ENCODE data around the gene CAMSAP1.
A peak's percentile ranks its signal among the peaks of the same experiment; 100 is the strongest.

The CAMSAP1 gene

DNA sequence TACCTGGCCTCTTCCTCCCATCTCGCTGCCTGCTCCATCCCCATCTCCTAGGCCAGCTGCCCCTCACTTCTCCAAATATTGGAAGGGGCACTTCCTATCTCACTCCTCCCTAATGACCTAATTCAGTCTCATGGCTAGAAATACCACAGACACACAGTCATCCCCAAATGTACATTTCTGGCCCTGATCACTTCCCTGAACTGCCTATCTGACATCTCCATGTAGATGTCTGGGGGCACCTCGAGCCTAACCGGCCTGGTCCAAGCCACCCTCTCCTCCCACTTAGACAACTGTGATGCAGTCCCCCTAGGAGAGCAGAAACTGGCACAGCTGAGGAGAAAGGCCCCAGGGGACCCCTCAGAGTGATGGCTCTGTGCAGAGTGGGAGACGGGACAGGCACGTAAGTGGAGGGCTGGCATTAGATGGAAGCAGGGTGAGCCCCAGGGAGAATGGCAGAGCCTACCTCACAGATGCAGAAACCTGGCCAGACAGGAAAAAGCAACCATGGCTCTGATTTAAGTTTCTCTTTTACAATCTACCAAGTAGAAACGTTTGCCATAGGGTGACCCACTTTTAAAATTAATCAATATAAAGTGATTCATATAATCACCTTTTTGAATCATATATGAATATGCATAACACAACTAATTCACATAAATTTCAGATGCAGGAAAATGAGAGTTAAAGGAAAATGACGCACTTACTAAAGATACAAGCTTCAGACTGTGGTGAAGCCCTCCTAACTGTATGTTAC, 22.1 kb downstream of the CAMSAP1 start:
- Histone ChIP-seq H3K4me2 (ENCODE audit: insufficient read depth, low read length, poor library complexity, severe bottlenecking) (no peak overlapping the region), H3K36me3 (replicated peaks in 1 of 2; ENCODE audit: control insufficient read depth in 2 of 2, insufficient read depth in 2 of 2, low read length in 2 of 2) (peaks cover 11 to 53% of the 10 kb centered on the region in 2 donors), H3K9ac (ENCODE audit: low read depth, low read length, poor library complexity) (no peak overlapping the region), H2AFZ (ENCODE audit: low read length) (no peak overlapping the region), H3K27ac (replicated peaks; ENCODE audit: low read length) (no peak overlapping the region), H2BK5ac (ENCODE audit: low read length) (no peak overlapping the region), H4K91ac (ENCODE audit: low read depth, low read length, poor library complexity) (no peak overlapping the region), H3K18ac (ENCODE audit: low read length) (no peak overlapping the region), H3K4me3 (ENCODE audit: low read length in 2 of 2) (no peak overlapping the region), H2AK5ac (ENCODE audit: low read depth, low read length) (no peak overlapping the region), H3K9me3 (replicated peaks in 1 of 2; ENCODE audit: control insufficient read depth in 2 of 2, insufficient read depth in 1 of 2, low read depth in 1 of 2, low read length in 2 of 2) (no peaks in the 10 kb centered on the region), H3K27me3 (ENCODE audit: control insufficient read depth in 3 of 3, insufficient read depth in 3 of 3, low read depth in 1 of 3, low read length in 3 of 3) (no peaks in the 10 kb centered on the region), H3K4me1 (ENCODE audit: control insufficient read depth in 2 of 2, insufficient read depth in 1 of 2, low read depth in 1 of 2, low read length in 2 of 2) (peaks cover 10 to 38% of the 10 kb centered on the region in 2 donors), H2BK15ac (ENCODE audit: low read length) (no peak overlapping the region), H3K23ac (ENCODE audit: low read depth, low read length, poor library complexity) (peak overlapping the region; percentile 46), H2BK12ac (ENCODE audit: low read length) (no peak overlapping the region), H3K4ac (ENCODE audit: low read length) (no peak overlapping the region), H3K14ac (ENCODE audit: low read length) (peak overlapping the region; percentile 47), H4K8ac (ENCODE audit: low read depth, low read length) (no peak overlapping the region), H3K79me1 (ENCODE audit: low read depth, low read length) (peaks cover 45% of the 10 kb centered on the region), H2BK120ac (ENCODE audit: low read depth, low read length) (no peak overlapping the region)
- no CpG with 5 or more reads among the region's 7 CpGs for WGBS, 2 donors (ENCODE audit: extremely low coverage in 2 of 2, insufficient read length in 2 of 2, insufficient replicate concordance in 1 of 2)
- no peak for DNase-seq (ENCODE audit: low spot score)

DNA sequence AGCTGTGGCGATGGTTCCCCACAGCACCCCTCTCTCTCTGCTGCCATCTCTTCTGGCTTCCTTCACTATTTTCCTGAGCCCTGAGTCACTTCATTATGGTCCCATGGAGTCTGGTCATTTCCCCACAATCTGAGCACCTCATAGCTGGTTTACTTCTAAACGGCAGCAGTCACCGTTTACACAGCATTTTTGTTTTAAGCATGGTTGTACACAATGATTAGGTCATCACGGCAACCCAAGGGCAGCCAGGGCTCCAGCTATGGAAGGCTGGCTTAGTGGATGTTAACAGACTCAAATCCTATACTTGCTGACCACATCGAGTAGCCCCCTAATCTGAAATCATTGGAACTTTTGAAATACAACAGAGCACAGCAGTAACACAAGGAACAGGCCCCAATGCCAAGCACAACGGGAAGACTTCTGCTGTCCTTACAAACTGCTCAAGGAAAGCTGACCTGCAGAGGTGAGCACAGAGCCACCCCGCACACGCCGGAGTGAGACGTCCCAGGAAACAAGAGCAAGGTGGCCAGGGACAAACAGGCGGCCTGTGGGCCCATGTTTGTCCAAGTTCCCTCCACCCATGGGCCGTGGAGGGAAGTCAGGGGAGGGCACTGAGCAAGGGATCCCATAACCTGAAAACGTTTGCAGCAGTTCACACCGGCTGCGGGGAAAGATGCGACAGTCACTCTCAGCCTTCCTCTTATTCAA, 22.9 kb downstream of the CAMSAP1 start:
- no peak overlapping the region for H2AFZ ChIP-seq (ENCODE audit: low read length)
- no peak overlapping the region for H3K4me2 ChIP-seq (ENCODE audit: insufficient read depth, low read length, poor library complexity, severe bottlenecking)
- peaks cover 41% of the 10 kb centered on the region for H3K79me1 ChIP-seq (ENCODE audit: low read depth, low read length)
- no peak overlapping the region for H2BK15ac ChIP-seq (ENCODE audit: low read length)
- no peak overlapping the region for H4K8ac ChIP-seq (ENCODE audit: low read depth, low read length)
- H3K9me3 ChIP-seq (replicated peaks in 1 of 2; ENCODE audit: control insufficient read depth in 2 of 2, insufficient read depth in 1 of 2, low read depth in 1 of 2, low read length in 2 of 2), result no peaks in the 10 kb centered on the region
- H4K91ac ChIP-seq (ENCODE audit: low read depth, low read length, poor library complexity), result no peak overlapping the region
- no peak overlapping the region for H3K4me3 ChIP-seq (ENCODE audit: low read length in 2 of 2)
- peaks cover 11 to 60% of the 10 kb centered on the region in 2 donors for H3K36me3 ChIP-seq (replicated peaks in 1 of 2; ENCODE audit: control insufficient read depth in 2 of 2, insufficient read depth in 2 of 2, low read length in 2 of 2)
- H2BK5ac ChIP-seq (ENCODE audit: low read length), result no peak overlapping the region
- no peaks in the 10 kb centered on the region for H3K27me3 ChIP-seq (ENCODE audit: control insufficient read depth in 3 of 3, insufficient read depth in 3 of 3, low read depth in 1 of 3, low read length in 3 of 3)
- no peak overlapping the region for H2BK120ac ChIP-seq (ENCODE audit: low read depth, low read length)
- H3K4ac ChIP-seq (ENCODE audit: low read length), result no peak overlapping the region
- no peak overlapping the region for H2AK5ac ChIP-seq (ENCODE audit: low read depth, low read length)
- no peak overlapping the region for H3K14ac ChIP-seq (ENCODE audit: low read length)
- peaks cover 5 to 31% of the 10 kb centered on the region in 2 donors for H3K4me1 ChIP-seq (ENCODE audit: control insufficient read depth in 2 of 2, insufficient read depth in 1 of 2, low read depth in 1 of 2, low read length in 2 of 2)
- no peak overlapping the region for H3K27ac ChIP-seq (replicated peaks; ENCODE audit: low read length)
- no CpG with 5 or more reads among the region's 16 CpGs for WGBS, 2 donors (ENCODE audit: extremely low coverage in 2 of 2, insufficient read length in 2 of 2, insufficient replicate concordance in 1 of 2)
- peak overlapping the region; percentile 46 for H3K23ac ChIP-seq (ENCODE audit: low read depth, low read length, poor library complexity)
- H2BK12ac ChIP-seq (ENCODE audit: low read length), result no peak overlapping the region
- no peak for DNase-seq (ENCODE audit: low spot score)
- no peak overlapping the region for H3K9ac ChIP-seq (ENCODE audit: low read depth, low read length, poor library complexity)
- H3K18ac ChIP-seq (ENCODE audit: low read length), result no peak overlapping the region

DNA sequence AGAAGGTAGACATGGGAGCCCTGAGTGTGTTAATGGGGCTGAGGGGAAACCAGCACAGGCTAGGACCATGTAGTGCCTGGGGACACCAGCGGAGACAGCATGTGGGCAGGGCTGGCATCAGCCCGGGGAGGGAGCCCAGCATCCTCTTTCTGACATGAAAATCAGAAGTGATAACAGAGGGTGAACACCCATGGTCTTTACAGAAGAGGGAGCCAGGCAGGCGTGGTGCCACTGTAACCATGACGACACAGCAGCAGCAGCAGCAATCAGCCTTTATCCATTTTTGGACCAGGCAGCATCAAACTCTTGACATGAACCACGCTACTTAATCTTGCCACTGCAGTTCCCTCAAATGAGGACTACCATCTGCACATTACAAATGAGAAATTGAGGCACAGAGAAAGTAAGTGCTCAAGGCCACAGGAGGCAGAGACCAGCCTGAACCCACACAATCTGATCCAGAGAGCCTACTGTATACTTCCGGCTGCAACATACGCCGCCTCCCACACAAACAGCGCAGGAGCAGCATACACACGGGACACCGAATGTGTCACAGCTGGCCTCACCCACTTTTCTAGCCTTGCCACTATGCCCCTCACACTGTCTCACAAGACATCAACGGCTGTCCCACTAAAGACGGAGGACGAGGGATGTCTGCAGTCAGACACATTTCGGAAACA, 23.8 kb downstream of the CAMSAP1 start:
- no peak overlapping the region for H3K27ac ChIP-seq (replicated peaks; ENCODE audit: low read length)
- H4K8ac ChIP-seq (ENCODE audit: low read depth, low read length), result no peak overlapping the region
- H3K4me3 ChIP-seq (ENCODE audit: low read length in 2 of 2), result no peak overlapping the region
- H3K14ac ChIP-seq (ENCODE audit: low read length), result no peak overlapping the region
- H4K91ac ChIP-seq (ENCODE audit: low read depth, low read length, poor library complexity), result no peak overlapping the region
- H2AK5ac ChIP-seq (ENCODE audit: low read depth, low read length), result no peak overlapping the region
- H2BK120ac ChIP-seq (ENCODE audit: low read depth, low read length), result no peak overlapping the region
- H3K4me1 ChIP-seq (ENCODE audit: control insufficient read depth in 2 of 2, insufficient read depth in 1 of 2, low read depth in 1 of 2, low read length in 2 of 2), result peaks cover 4 to 23% of the 10 kb centered on the region in 2 donors
- no peak overlapping the region for H3K23ac ChIP-seq (ENCODE audit: low read depth, low read length, poor library complexity)
- H3K4me2 ChIP-seq (ENCODE audit: insufficient read depth, low read length, poor library complexity, severe bottlenecking), result no peak overlapping the region
- H3K27me3 ChIP-seq (ENCODE audit: control insufficient read depth in 3 of 3, insufficient read depth in 3 of 3, low read depth in 1 of 3, low read length in 3 of 3), result no peaks in the 10 kb centered on the region
- peak overlapping the region; percentile 34 for H3K9ac ChIP-seq (ENCODE audit: low read depth, low read length, poor library complexity)
- no peak overlapping the region for H3K18ac ChIP-seq (ENCODE audit: low read length)
- H2BK5ac ChIP-seq (ENCODE audit: low read length), result no peak overlapping the region
- H3K79me1 ChIP-seq (ENCODE audit: low read depth, low read length), result peaks cover 40% of the 10 kb centered on the region
- no peak for DNase-seq (ENCODE audit: low spot score)
- WGBS, 2 donors (ENCODE audit: extremely low coverage in 2 of 2, insufficient read length in 2 of 2, insufficient replicate concordance in 1 of 2), result no CpG with 5 or more reads among the region's 15 CpGs
- H2BK12ac ChIP-seq (ENCODE audit: low read length), result no peak overlapping the region
- H3K4ac ChIP-seq (ENCODE audit: low read length), result no peak overlapping the region
- no peak overlapping the region for H2BK15ac ChIP-seq (ENCODE audit: low read length)
- H3K9me3 ChIP-seq (replicated peaks in 1 of 2; ENCODE audit: control insufficient read depth in 2 of 2, insufficient read depth in 1 of 2, low read depth in 1 of 2, low read length in 2 of 2), result no peaks in the 10 kb centered on the region
- H3K36me3 ChIP-seq (replicated peaks in 1 of 2; ENCODE audit: control insufficient read depth in 2 of 2, insufficient read depth in 2 of 2, low read length in 2 of 2), result peaks cover 12 to 65% of the 10 kb centered on the region in 2 donors
- no peak overlapping the region for H2AFZ ChIP-seq (ENCODE audit: low read length)

DNA sequence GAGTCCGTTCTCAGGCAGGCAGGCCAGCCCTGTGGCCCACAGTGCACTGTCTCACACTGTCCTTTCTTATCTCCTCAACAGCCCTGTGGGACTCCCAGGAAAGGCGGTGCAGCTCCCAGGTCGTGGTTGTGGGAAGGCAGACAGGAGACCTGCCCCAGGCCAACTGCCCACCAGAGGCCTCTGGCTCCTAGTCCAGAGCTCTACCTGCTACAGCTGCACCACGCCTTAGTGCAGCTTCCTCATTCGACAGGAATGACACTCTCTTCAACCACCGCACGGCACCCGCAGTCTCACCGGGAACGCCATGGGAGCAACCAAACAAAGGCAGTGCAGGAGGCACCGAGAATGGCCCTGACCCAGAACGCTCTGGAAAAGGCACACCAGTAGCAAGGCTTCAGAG, 25.3 kb downstream of the CAMSAP1 start:
- H3K36me3 ChIP-seq (replicated peaks in 1 of 2; ENCODE audit: control insufficient read depth in 2 of 2, insufficient read depth in 2 of 2, low read length in 2 of 2), result peaks cover 12 to 69% of the 10 kb centered on the region in 2 donors
- H2BK15ac ChIP-seq (ENCODE audit: low read length), result no peak overlapping the region
- H2AFZ ChIP-seq (ENCODE audit: low read length), result no peak overlapping the region
- no peak overlapping the region for H3K4me3 ChIP-seq (ENCODE audit: low read length in 2 of 2)
- H3K4ac ChIP-seq (ENCODE audit: low read length), result no peak overlapping the region
- no peak overlapping the region for H2AK5ac ChIP-seq (ENCODE audit: low read depth, low read length)
- H2BK120ac ChIP-seq (ENCODE audit: low read depth, low read length), result no peak overlapping the region
- H4K91ac ChIP-seq (ENCODE audit: low read depth, low read length, poor library complexity), result no peak overlapping the region
- no peaks in the 10 kb centered on the region for H3K27me3 ChIP-seq (ENCODE audit: control insufficient read depth in 3 of 3, insufficient read depth in 3 of 3, low read depth in 1 of 3, low read length in 3 of 3)
- WGBS, 2 donors (ENCODE audit: extremely low coverage in 2 of 2, insufficient read length in 2 of 2, insufficient replicate concordance in 1 of 2), result no CpG with 5 or more reads among the region's 12 CpGs
- H3K14ac ChIP-seq (ENCODE audit: low read length), result peak overlapping the region; percentile 43
- DNase-seq (ENCODE audit: low spot score), result no peak
- H2BK5ac ChIP-seq (ENCODE audit: low read length), result peak overlapping the region; percentile 59
- H4K8ac ChIP-seq (ENCODE audit: low read depth, low read length), result no peak overlapping the region
- no peak overlapping the region for H3K18ac ChIP-seq (ENCODE audit: low read length)
- no peak overlapping the region for H3K4me2 ChIP-seq (ENCODE audit: insufficient read depth, low read length, poor library complexity, severe bottlenecking)
- H3K23ac ChIP-seq (ENCODE audit: low read depth, low read length, poor library complexity), result peak overlapping the region; percentile 11
- H3K9me3 ChIP-seq (replicated peaks in 1 of 2; ENCODE audit: control insufficient read depth in 2 of 2, insufficient read depth in 1 of 2, low read depth in 1 of 2, low read length in 2 of 2), result no peaks in the 10 kb centered on the region
- H2BK12ac ChIP-seq (ENCODE audit: low read length), result no peak overlapping the region
- peaks cover 35% of the 10 kb centered on the region for H3K79me1 ChIP-seq (ENCODE audit: low read depth, low read length)
- peak overlapping the region; percentile 24 for H3K9ac ChIP-seq (ENCODE audit: low read depth, low read length, poor library complexity)
- H3K4me1 ChIP-seq (ENCODE audit: control insufficient read depth in 2 of 2, insufficient read depth in 1 of 2, low read depth in 1 of 2, low read length in 2 of 2), result peaks cover under 1 to 19% of the 10 kb centered on the region in 2 donors
- H3K27ac ChIP-seq (replicated peaks; ENCODE audit: low read length), result no peak overlapping the region
